T47D (cell line): ENCODE results near the gene BAIAP2.
A peak's percentile ranks its signal among the peaks of the same experiment; 100 is the strongest.

Experiments used
- DNase-seq, 2 experiments: peaks; one replicate each; pipeline versions ENCODE4 v3.0.0 to v3.0.0-alpha.2; 2011 to 2012; ENCODE audit warnings: low read depth in 1 of 2, low spot score in 1 of 2
- JUND ChIP-seq: IDR thresholded peaks from 2 replicates; pipeline ENCODE4 v1.6.1; 2012; ENCODE audit warnings: low read depth
- in situ Hi-C: cut with HindIII; loops from 2 replicates; pipeline ENCODE4 v1.10.0; 2016; ENCODE audit warnings: low sequenced_read_pairs, low pct_unique_long_range_greater_than_20kb

Gene BAIAP2

DNA sequence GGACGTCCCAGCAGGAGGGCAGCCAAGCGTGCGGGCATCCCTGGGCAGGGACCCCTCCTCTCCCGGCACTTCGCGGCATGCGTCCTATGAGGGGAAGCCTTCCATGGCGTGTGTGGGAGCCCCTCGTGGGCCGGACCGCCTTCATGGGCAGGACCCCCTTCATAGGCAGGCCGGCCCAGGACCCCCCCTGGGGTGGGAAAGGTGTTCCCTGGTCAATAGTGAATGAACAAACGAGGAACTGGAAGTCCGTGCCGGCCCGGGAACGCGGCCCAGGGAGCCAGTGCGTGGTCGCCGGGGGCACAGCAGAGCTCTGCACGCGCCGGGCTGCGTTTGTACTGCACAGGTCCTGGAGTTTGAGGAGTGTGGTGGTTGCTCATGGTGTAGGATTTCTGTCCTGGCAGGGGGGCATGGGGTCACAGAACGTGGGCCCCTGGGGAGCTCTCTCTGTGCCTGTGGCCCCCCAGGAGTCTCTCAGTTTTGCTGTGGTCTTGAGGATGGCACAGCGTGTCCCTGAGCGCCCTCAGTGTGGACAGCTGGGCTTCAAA lies 13.9 kb downstream of the BAIAP2 start:
- DNase-seq = no peak
- no peak for TF ChIP-seq JUND
- in situ Hi-C loops = no loop called here

DNA sequence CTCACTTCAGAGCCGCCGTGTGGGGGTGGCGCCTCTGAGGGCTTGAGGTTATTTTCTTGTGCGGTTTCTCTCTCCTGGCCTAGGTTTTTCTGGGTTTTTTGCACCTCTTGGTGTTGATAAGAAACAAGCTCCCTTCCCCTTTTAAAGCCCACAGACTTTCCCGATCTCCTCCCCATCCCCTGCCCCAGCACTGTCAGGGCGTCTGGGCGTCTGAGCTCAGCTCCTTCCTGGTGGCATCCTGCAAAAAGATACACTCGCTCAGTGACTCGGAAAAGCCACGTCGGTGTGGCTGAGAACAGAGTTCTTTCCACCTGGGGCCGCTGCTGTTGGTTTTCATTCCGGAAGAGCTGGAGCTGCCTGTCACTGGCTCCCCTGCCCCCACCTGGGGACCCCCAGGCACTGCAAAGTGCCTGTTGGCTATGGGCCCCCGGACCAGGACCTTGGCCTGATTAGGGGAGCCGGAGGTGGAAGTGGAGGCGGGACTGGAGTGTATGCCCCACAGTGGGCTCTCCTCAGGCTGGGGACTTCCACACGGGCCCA lies 14.5 kb downstream of the BAIAP2 start:
- no peak for TF ChIP-seq JUND
- in situ Hi-C loops = no loop called here
- no peak for DNase-seq

DNA sequence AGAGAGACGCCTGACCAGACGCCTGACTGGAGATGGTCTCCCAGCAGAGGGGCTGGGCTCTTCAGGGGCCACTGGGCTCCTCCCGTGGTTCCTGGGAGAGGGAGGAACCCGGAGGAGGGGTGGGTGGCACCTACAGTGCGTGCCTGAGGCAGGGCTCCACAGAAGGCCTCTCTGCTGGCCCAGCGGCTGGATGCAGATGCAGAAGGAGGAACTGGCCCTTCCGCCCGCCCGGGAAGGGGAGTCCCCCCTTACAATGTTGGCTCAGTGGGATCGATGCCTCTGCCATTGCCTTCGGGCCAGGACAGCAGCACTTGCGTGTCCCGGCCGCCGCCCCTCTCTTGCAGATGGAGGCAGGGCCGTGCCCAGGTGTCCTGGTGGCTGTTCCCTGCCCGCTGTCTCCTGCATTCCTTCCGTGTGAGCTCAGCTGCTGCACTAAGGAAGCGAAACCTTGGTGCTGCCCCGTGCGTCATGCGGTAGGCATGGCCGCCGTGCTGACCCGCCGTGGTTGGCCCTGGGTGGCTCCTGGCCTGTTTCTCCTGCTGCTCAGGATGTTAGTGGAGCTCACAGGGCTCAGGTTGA lies 15.1 kb downstream of the BAIAP2 start:
- in situ Hi-C loops = no loop called here
- no peak for DNase-seq
- no peak for TF ChIP-seq JUND

DNA sequence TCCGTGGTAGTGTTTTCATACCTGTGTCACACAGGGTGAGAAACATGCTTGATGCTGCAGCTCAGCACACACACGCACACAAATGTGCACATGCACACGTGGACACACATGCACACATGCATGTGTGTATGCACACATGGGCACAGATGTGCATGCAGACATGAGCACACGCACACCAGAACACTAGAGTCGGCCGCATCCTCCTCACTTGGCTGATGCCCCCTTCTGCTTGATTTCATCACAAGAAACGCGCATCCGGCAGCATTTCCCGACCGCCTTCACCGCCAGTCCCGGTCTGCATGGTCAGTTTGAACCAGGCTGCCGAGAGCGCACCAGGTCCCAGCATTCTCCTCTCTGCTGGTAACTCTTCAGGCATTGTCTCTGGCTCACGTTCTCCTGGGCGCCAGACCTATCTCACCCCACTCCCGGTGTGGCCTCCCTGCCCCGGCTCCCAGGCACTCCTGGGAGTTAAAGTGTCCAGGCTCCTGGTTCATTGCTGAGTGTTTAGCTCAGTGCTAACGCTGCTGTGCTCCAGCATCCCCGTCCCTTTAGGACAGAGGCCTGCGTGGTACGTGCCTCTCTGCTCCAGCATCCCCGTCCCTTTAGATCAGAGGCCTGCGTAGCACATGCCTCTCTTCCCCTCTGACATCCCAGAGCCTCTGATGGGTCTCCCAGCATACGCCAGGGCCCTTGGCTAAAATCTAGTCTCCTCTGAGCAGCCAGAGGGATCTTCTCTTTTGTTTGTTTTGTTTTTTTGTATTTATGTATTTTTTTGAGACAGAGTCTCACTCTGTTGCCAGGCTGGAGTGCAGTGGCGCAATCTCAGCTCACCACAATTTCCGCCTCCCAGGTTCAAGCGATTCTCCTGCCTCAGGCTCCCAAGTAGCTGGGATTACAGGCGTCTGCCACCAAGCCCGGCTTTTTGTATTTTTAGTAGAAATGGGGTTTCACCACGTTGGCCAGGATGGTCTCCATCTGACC lies 16.0 kb downstream of the BAIAP2 start:
- in situ Hi-C loops = no loop called here
- no peak for DNase-seq
- TF ChIP-seq JUND = no peak

DNA sequence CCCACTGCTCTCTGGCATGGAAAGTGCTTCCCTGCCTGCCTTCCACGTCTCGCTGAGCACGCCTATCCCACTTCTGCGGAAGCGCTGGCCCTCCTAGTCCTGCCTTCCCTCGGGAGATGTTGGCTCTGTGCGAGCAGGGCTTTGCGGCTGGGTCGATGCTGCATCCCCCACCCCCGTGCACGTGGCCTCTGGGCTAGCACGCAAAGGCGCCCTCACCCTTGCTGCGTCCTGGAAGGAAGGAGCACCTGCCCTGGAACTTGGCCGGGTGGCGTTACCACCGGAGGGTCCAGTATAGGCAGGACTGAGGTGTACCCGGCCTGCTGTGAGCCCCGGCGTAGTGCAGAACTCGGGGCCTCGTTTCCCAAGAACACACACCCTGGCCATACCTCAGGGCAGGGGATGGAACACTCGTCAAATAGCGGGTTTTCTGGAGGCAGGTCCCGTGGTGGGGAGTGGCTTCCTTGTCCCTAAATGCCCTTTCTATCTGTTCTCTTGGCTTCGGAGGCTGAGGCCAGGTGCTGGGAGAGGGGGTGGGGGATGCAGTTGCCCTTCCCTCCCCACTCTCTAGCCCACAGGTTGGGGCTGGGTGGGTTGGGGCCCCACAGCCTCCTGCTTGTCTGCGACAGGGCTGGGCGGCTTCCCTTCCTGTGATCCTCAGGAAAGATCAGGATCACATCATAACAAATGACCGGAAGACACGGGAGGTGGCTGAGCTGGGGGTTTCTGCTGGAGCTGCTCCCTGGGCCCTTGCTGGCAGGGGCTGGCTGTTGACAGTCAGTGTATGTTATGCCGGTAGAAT lies 17.4 kb downstream of the BAIAP2 start:
- no peak for TF ChIP-seq JUND
- in situ Hi-C loops = no loop called here
- DNase-seq = no peak

DNA sequence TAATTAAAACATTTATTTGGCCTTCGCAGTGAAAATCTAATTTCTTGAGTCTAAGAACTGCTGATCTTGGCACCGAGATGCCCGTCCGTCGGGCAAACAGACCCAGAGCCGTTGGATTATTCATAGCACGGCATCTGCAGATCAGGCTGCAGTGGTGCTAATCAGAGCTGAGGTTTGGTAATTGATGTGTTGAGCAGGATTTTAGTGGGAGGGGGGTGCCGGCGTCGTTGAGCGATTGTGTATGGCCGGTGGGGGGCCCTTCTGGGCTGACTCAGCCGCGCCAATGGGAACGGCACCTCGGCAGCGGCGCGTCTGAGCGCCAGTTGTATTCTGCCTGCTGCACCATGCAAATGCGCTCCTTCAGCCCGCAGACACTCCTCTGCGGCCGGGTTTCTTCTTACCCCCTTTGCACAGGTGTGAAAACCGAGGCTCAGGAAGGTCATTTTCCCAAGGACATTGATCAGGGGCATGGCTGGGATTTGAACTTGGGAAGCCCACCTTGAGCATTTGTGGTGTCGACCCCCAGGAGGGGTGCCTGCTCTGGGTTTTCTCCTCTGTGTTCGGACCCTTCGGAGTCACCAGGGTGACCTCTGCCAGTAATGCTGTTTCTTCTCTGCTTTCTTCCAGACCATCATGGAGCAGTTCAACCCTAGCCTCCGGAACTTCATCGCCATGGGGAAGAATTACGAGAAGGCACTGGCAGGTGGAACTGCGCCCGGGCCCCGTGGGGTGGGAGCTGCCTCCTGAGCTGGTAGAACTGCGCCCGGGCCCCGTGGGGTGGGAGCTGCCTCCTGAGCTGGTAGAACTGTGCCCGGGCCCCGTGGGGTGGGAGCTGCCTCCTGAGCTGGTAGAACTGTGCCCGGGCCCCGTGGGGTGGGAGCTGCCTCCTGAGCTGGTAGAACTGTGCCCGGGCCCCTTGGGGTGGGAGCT lies 18.4 kb downstream of the BAIAP2 start:
- no peak for DNase-seq
- in situ Hi-C loops = no loop called here
- no peak for TF ChIP-seq JUND

DNA sequence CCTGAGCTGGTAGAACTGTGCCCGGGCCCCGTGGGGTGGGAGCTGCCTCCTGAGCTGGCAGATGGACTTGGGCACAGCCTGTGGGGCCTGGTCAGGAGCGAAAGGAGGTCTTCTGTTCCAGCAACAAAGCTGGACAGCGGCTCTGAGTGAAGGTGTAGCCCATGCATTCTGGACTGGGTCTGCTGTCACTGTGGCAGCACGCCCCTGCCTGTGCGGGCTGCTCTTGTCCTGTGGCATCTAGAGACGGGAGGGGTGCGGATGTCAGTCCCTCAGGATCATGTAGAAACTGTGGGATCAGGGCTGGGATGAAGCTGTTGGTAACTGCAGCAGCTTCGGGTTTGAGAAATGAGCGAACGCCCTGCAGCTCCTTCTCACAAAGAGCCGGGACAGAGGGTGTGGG lies 19.4 kb downstream of the BAIAP2 start:
- no peak for TF ChIP-seq JUND
- DNase-seq = no peak
- in situ Hi-C loops = no loop called here

DNA sequence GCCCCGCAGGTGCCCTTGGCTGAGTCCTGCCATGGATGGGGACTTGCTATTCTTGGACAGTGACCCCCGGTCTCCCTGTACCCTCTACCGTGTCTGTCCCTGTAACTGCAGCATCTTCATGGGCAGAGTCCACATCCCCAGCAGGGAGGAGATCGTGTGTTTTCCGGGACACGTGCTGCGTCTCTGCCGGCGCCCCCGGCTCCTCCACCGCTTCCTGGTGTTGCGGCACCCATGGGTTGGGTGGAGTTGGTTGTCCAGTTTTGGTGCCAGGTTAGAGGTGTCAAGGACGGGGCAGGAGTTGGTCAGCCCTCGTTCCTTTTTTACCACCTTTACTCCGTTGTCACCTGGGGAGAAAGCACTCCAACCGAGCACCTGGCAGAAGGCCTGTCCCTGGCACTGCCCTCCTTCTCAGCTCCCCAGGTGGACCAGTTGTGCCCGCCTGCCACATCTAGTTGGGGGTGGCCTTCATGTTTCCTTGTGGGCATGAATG lies 20.0 kb downstream of the BAIAP2 start:
- no peak for DNase-seq
- in situ Hi-C loops = no loop called here
- no peak for TF ChIP-seq JUND

DNA sequence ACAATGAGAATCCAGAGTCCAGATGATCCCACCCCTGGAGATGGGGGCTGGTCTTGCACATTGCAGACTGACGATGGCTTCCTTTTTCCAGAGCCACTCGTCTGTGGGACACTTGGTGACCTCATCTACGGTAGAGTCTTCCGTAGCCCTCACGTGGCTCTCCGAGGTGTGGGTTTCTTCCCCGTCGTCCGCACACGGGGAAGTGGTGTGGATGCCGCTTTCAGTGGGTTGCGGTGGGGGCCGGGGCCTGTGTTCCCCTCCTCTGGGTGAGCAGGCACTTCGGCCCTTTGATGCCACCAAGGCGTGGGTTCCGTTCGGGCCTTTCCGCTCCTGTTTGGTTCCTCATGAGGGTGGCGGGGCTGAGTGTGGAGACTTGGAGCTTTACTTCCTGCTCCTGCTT lies 21.4 kb downstream of the BAIAP2 start:
- DNase-seq = no peak
- in situ Hi-C loops = no loop called here
- TF ChIP-seq JUND = no peak

DNA sequence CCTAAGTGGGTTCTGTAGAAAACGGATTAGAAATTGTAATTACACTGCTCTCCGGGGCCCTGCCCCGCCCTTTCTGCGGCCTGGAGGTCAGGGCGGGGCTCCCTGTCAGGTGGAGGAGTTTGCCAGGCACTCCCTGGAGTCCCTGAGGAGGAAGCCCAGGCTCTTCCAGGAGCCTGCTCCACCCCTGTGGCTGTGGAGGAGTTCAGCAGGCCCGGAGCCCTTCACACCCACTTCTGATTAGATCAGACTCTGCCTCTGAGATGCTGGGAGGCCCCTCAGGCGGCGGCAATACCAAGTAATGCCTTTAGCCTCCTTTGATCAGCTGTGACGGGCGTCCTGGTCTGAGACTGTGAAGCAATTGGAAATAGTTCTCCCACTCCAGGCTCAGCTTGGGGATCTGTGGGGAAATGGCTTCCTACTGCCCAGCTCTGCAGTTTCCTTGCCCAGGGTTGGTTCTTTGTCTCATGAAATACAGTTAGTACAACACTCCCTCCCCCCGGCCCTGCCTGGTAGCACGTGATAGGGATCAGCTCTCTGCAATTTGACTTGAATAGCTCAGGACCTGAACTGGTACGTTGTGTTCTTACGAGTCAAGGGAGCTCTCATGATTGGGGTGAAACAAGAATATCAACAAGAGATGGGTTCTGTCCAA lies 22.3 kb downstream of the BAIAP2 start:
- DNase-seq = peak; percentile 82 to 92
- in situ Hi-C loops = no loop called here
- no peak for TF ChIP-seq JUND

DNA sequence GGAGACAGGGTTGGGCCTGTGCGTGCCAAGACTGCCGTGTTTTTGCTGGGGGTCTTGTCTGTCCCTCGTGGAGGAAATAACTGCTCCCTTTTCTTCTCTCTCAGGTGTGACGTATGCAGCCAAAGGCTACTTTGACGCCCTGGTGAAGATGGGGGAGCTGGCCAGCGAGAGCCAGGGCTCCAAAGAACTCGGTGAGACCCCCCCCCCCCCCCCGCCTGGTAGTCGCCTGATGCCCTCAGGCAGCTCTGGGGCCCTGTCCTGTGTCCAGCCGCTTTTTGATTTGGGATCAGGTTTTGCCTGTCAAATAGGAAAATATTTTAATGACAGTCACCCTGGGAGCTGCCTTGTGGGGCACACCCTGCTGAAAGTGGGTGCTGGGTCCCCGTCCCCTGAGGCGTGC lies 22.8 kb downstream of the BAIAP2 start:
- no peak for DNase-seq
- TF ChIP-seq JUND = no peak
- in situ Hi-C loops = no loop called here
